ENCODE results near the gene C2CD4C.
"Not testable (repeated sequence)": the region's sequence is repeated elsewhere in the genome, so short reads cannot be mapped to it uniquely, and the experiment has no call there.

C2CD4C gene

GRCh38 chr19:369256-369655 is 39.7 kb downstream of the C2CD4C start:
- in situ Hi-C loops (cut with HindIII; ENCODE audit: low sequenced_read_pairs), result no loop called here

GRCh38 chr19:368630-369024 is 40.3 kb downstream of the C2CD4C start:
- in situ Hi-C loops (cut with HindIII; ENCODE audit: low sequenced_read_pairs), result no loop called here

GRCh38 chr19:367963-368629 is 40.9 kb downstream of the C2CD4C start:
- in situ Hi-C loops (cut with HindIII; ENCODE audit: low sequenced_read_pairs), result no loop called here

GRCh38 chr19:367561-367960 is 41.4 kb downstream of the C2CD4C start:
- in situ Hi-C loops (cut with HindIII; ENCODE audit: low sequenced_read_pairs), result no loop called here

GRCh38 chr19:366951-367350 is 42.0 kb downstream of the C2CD4C start:
- in situ Hi-C loops (cut with HindIII; ENCODE audit: low sequenced_read_pairs), result no loop called here

- in situ Hi-C loops (cut with HindIII; ENCODE audit: low sequenced_read_pairs), result no loop called here
These were observed 42.7 kb downstream of the C2CD4C start for GRCh38 chr19:366205-366783.

GRCh38 chr19:364496-365287 is 44.3 kb downstream of the C2CD4C start:
- in situ Hi-C loops (cut with HindIII; ENCODE audit: low sequenced_read_pairs), result no loop called here

GRCh38 chr19:362683-363082 is 46.3 kb downstream of the C2CD4C start:
- in situ Hi-C loops (cut with HindIII; ENCODE audit: low sequenced_read_pairs), result no loop called here

GRCh38 chr19:362154-362553 is 46.8 kb downstream of the C2CD4C start:
- in situ Hi-C loops (cut with HindIII; ENCODE audit: low sequenced_read_pairs), result no loop called here

- in situ Hi-C loops (cut with HindIII; ENCODE audit: low sequenced_read_pairs), result no loop called here
These were observed 49.4 kb downstream of the C2CD4C start for GRCh38 chr19:359653-359925.

- in situ Hi-C loops (cut with HindIII; ENCODE audit: low sequenced_read_pairs), result not testable (repeated sequence)
These were observed 53.4 kb downstream of the C2CD4C start for GRCh38 chr19:355536-355935.

Data from endothelial cell of hepatic sinusoid (primary cell).